ENCODE measurements around the gene WDR4. TPM values are rescaled to one million over a fixed set of nuclear protein-coding genes. Genes with fewer than 3 reads are reported as not detected.
"Not testable (repeated sequence)": the region's sequence is repeated elsewhere in the genome, so short reads cannot be mapped to it uniquely, and the experiment has no call there.

Gene WDR4
- polyA plus RNA-seq, 1 experiment: 13.7 TPM

DNA sequence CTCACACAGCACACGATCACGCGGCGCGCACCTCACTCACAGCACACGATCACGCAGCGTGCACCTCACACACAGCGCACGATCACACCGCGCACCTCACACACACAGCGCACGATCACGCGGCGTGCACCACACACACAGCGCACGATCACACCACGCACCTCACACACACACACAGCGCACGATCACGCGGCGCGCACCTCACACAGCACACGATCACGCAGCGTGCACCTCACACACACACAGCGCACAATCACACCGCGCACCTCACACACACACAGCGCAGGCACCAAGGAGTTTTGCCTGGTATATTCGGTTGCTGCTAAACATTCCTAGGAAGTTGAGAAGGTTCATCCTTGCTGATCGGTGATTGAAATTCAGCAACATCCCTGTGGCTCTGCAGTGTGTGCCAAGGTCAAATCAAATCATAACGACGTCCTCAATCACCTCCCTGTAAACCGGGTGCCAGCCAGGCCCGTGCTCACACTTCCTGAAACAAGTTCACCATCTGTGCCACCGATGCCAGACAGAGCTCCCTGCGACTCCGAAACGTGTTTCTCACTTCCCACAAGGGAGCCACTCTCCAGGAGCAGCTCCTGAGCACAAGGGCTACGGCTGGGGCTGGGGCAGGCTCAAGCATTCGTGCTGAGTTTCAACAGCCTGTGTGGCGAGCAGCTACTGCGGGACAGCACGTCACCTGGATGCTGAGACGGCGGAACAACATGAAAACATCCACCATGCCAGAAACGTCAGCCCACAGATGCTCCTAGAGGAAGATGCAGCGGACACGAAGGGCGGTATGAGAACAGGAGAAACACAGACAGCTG, 30.2 kb downstream of the WDR4 start:
- H3K36me3 ChIP-seq (ENCODE audit: control insufficient read depth, insufficient read depth, low read length): peaks cover 48% of the 10 kb centered on the region
- POLR2A ChIA-PET: no interaction called here
- H3K27me3 ChIP-seq (ENCODE audit: control insufficient read depth, insufficient read depth, low read length): no peaks in the 10 kb centered on the region
- no peak overlapping the region for H3K4me3 ChIP-seq (ENCODE audit: low read depth, low read length)
- no peak for DNase-seq (ENCODE audit: low read depth)
- TF ChIP-seq, protein P1, sequence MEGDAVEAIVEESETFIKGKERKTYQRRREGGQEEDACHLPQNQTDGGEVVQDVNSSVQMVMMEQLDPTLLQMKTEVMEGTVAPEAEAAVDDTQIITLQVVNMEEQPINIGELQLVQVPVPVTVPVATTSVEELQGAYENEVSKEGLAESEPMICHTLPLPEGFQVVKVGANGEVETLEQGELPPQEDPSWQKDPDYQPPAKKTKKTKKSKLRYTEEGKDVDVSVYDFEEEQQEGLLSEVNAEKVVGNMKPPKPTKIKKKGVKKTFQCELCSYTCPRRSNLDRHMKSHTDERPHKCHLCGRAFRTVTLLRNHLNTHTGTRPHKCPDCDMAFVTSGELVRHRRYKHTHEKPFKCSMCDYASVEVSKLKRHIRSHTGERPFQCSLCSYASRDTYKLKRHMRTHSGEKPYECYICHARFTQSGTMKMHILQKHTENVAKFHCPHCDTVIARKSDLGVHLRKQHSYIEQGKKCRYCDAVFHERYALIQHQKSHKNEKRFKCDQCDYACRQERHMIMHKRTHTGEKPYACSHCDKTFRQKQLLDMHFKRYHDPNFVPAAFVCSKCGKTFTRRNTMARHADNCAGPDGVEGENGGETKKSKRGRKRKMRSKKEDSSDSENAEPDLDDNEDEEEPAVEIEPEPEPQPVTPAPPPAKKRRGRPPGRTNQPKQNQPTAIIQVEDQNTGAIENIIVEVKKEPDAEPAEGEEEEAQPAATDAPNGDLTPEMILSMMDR (IDR thresholded peaks at IDR 0.05; ENCODE audit: insufficient read depth, low read depth, low read length): no peak
- CTCF ChIA-PET: interaction anchor here (1.5 kb wide), 1 partner anchor 14 kb away, joined by 4 read pairs; no protein-coding TSS in a partner anchor

DNA sequence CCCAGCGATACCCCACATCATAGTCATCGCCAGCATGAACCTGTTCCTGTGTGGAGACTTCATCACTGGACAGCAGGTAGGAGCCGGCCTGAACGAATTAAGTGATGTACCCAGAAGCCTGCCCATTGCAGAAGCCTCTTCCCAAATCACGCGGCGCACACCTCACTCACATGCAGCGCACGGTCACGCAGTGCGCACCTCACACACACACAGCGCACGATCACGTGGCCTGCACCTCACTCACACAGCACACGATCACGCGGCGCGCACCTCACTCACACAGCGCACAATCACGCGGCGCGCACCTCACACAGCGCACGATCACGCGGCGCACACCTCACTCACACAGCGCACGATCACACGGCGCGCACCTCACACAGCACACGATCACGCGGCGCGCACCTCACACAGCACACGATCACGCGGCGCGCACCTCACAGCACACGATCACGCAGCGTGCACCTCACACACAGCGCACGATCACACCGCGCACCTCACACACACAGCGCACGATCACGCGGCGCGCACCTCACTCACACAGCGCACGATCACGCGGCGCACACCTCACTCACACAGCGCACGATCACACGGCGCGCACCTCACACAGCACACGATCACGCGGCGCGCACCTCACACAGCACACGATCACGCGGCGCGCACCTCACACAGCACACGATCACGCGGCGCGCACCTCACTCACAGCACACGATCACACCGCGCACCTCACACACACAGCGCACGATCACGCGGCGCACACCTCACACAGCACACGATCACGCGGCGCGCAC, 31.0 kb downstream of the WDR4 start:
- POLR2A ChIA-PET; H3K4me3 ChIP-seq (ENCODE audit: low read depth, low read length); DNase-seq (ENCODE audit: low read depth); CTCF ChIA-PET; H3K27me3 ChIP-seq (ENCODE audit: control insufficient read depth, insufficient read depth, low read length): not testable (repeated sequence)
- peaks cover 42% of the 10 kb centered on the region for H3K36me3 ChIP-seq (ENCODE audit: control insufficient read depth, insufficient read depth, low read length)

DNA sequence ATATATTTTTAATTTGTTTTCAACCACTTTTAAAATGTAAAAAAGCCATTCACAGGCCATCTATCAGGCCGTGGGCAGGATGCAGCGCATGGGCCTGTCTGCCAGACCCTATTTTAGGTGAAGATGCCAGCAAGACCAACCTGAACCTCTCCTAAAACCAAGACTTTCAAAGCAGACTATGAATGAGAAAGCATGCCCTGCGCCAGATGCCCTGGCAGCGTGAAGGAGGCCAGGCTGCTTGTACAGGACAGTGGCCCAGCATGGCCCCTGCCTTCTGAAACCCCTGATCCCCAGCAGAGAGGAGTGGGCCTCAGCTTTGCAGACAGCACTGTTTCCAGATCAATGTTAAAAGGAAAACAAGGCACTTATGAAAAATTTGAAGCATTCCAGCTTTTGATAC, 31.6 kb downstream of the WDR4 start:
- peaks cover 42% of the 10 kb centered on the region for H3K36me3 ChIP-seq (ENCODE audit: control insufficient read depth, insufficient read depth, low read length)
- CTCF ChIA-PET: no interaction called here
- H3K4me3 ChIP-seq (ENCODE audit: low read depth, low read length): no peak overlapping the region
- POLR2A ChIA-PET: no interaction called here
- no peak for DNase-seq (ENCODE audit: low read depth)
- TF ChIP-seq, protein P1 (IDR thresholded peaks at IDR 0.05; ENCODE audit: insufficient read depth, low read depth, low read length): no peak
- H3K27me3 ChIP-seq (ENCODE audit: control insufficient read depth, insufficient read depth, low read length): no peaks in the 10 kb centered on the region

DNA sequence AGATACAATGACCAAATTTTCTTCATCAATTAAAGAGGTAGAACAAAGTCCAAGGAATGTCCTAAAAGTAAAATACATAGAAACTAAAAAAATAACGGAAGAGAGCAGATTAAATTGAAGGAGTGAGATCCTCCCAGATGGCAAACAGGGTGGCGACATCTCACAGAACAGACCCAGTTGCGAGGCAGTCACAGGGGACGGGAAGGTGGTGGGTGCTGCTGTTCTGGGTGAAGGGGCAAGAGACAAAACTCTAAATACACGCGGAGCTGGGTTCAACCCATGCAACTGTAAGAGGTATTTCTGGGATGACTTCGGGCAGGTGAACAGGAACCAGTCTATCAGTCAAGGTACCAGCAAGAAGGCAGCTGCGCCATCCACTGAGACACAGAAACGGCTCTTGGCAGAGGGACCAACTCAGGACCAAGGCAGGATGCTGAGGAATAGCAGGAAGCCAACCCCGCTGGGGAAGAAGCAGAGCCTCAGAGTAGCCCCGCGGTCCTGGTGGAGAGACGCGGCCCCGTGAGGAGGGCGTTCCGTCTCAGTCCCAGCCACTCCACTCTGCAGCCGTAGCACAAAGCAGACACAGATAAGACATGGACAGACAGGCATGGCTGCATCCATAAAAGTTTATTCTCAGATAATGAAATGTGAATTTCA, 32.2 kb downstream of the WDR4 start:
- Histone ChIP-seq H3K36me3 (ENCODE audit: control insufficient read depth, insufficient read depth, low read length) (peaks cover 46% of the 10 kb centered on the region), H3K27me3 (ENCODE audit: control insufficient read depth, insufficient read depth, low read length) (no peaks in the 10 kb centered on the region), H3K4me3 (ENCODE audit: low read depth, low read length) (no peak overlapping the region)
- TF ChIP-seq, protein P1 (IDR thresholded peaks at IDR 0.05; ENCODE audit: insufficient read depth, low read depth, low read length): no peak
- no peak for DNase-seq (ENCODE audit: low read depth)
- POLR2A ChIA-PET: no interaction called here
- CTCF ChIA-PET: no interaction called here

DNA sequence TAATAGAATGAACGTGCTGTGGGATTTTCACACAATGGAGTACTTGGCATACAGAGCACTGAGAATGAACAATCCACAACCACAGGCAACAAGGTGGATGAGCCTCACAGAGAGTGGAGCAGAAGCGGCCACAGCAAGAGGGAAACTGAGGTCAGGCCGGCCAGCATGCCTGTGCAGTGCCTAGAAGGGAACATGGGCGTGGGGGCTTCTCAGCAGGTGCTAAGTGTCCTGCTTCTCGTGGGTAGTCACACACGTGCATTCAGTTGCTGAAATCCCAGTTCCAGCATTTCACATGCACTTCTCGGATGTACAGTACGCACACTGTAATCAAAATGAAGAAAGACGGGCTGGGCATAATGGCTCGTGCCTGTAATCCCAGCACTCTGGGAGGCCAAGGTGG, 33.1 kb downstream of the WDR4 start:
- Histone ChIP-seq H3K36me3 (ENCODE audit: control insufficient read depth, insufficient read depth, low read length) (peaks cover 40% of the 10 kb centered on the region), H3K27me3 (ENCODE audit: control insufficient read depth, insufficient read depth, low read length) (no peaks in the 10 kb centered on the region), H3K4me3 (ENCODE audit: low read depth, low read length) (no peak overlapping the region)
- ChIA-PET POLR2A (no interaction called here), CTCF (no interaction called here)
- TF ChIP-seq, protein P1 (IDR thresholded peaks at IDR 0.05; ENCODE audit: insufficient read depth, low read depth, low read length): no peak
- no peak for DNase-seq (ENCODE audit: low read depth)

All from BJ (cell line).